IMR-90 (cell line): Measurements from ENCODE around the gene VPS8. TPM values are rescaled to one million over a fixed set of nuclear protein-coding genes. Genes with fewer than 3 reads are reported as not detected.

Experiments used
- ATAC-seq: fragments of 200-7000 bp; cut with Tn5 transposase; 2 replicates; pipeline ENCODE4 v1.9.1; 2020; ENCODE audit warnings: low read depth, mild to moderate bottlenecking, moderate library complexity
- BruUV-seq: library from RNA; stranded (reverse); fragments of 400-500 nt; replicated peaks from 2 replicates; lab custom pipeline; 2021; lab: Mats Ljungman, UMichigan
- CTCF ChIA-PET: fragments of 300-600 bp; formaldehyde crosslinking; extraction: SDS; loops from one replicate; lab custom pipeline; 2021; ENCODE audit warnings: antibody characterized with exemption; lab: Yijun Ruan, JAX
- POLR2A ChIA-PET: fragments of 300-600 bp; sonication (Branson Sonifier 250); formaldehyde crosslinking; loops from one replicate; lab custom pipeline; 2022; ENCODE audit warnings: antibody characterized with exemption; ENCODE audit not compliant: unreplicated experiment; lab: Charles Lee
- DNase-seq: peaks from one replicate; pipeline ENCODE4 v3.0.0; 2013
- H2AFZ ChIP-seq: replicated peaks from 2 replicates; pipeline ENCODE3; 2013; ENCODE audit warnings: low read length, mild to moderate bottlenecking; ENCODE audit not compliant: poor library complexity
- H2AK5ac ChIP-seq: 2 replicates; pipeline ENCODE4 v1.6.1; 2013; ENCODE audit warnings: low read depth, low read length, inconsistent platforms
- H2AK9ac ChIP-seq: replicated peaks from 2 replicates; pipeline ENCODE3; 2013; ENCODE audit warnings: mild to moderate bottlenecking, low read depth, low read length, moderate library complexity; ENCODE audit not compliant: poor library complexity
- H2BK120ac ChIP-seq: 2 replicates; pipeline ENCODE4 v1.6.1; 2013; ENCODE audit warnings: low read depth, low read length, inconsistent platforms
- H2BK15ac ChIP-seq: 3 replicates; pipeline ENCODE4 v1.6.1; 2013; ENCODE audit warnings: low read depth, low read length, inconsistent platforms
- H2BK20ac ChIP-seq: 2 replicates; pipeline ENCODE4 v1.6.1; 2013; ENCODE audit warnings: low read depth, mild to moderate bottlenecking, inconsistent platforms, low read length, moderate library complexity
- H2BK5ac ChIP-seq: 2 replicates; pipeline ENCODE4 v1.6.1; 2013; ENCODE audit warnings: mild to moderate bottlenecking, low read depth, low read length, inconsistent platforms; ENCODE audit not compliant: poor library complexity, severe bottlenecking
- H3K14ac ChIP-seq: replicated peaks from 2 replicates; pipeline ENCODE4 v1.6.1; 2013; ENCODE audit warnings: low read depth, low read length, inconsistent platforms
- H3K18ac ChIP-seq: 2 replicates; pipeline ENCODE4 v1.6.1; 2013; ENCODE audit warnings: low read depth, low read length, control low read depth
- H3K23ac ChIP-seq: 2 replicates; pipeline ENCODE4 v1.6.1; 2013; ENCODE audit warnings: low read depth, low read length, inconsistent platforms
- H3K27ac ChIP-seq: 2 replicates; pipeline ENCODE4 v1.5.1; 2013; ENCODE audit warnings: mild to moderate bottlenecking, control low read depth, low read length; ENCODE audit not compliant: insufficient read depth
- H3K27me3 ChIP-seq: 2 replicates; pipeline ENCODE4 v1.6.1; 2013; ENCODE audit warnings: low read length; ENCODE audit not compliant: control insufficient read depth, insufficient read depth
- H3K36me3 ChIP-seq: 2 replicates; pipeline ENCODE4 v1.6.1; 2013; ENCODE audit warnings: low read length, mixed read lengths; ENCODE audit not compliant: control insufficient read depth, insufficient read depth
- H3K4ac ChIP-seq: 2 replicates; pipeline ENCODE4 v1.6.1; 2013; ENCODE audit warnings: low read depth, low read length, inconsistent platforms
- H3K4me1 ChIP-seq: 2 replicates; pipeline ENCODE4 v1.6.1; 2013; ENCODE audit warnings: low read length, mixed read lengths; ENCODE audit not compliant: control insufficient read depth, insufficient read depth
- H3K4me2 ChIP-seq: 2 replicates; pipeline ENCODE4 v1.6.1; 2013; ENCODE audit warnings: low read depth, mild to moderate bottlenecking, control low read depth, low read length, moderate library complexity
- H3K4me3 ChIP-seq: 2 replicates; pipeline ENCODE4 v1.5.1; 2013; ENCODE audit warnings: low read depth, mild to moderate bottlenecking, control low read depth, low read length, moderate library complexity; ENCODE audit not compliant: insufficient read depth
- H3K56ac ChIP-seq: 2 replicates; pipeline ENCODE4 v1.6.1; 2013; ENCODE audit warnings: low read length, inconsistent platforms; ENCODE audit not compliant: insufficient read depth; ENCODE audit errors: extremely low read depth
- H3K79me1 ChIP-seq, 2 experiments: 2 replicates each; pipeline ENCODE4 v1.6.1; 2013; ENCODE audit warnings: low read length in 2 of 2, inconsistent platforms in 1 of 2, low read depth in 1 of 2
- H3K9ac ChIP-seq: 2 replicates; pipeline ENCODE4 v1.6.1; 2013; ENCODE audit warnings: low read depth, low read length, control low read depth
- H3K9me1 ChIP-seq: 2 replicates; pipeline ENCODE4 v1.6.1; 2013; ENCODE audit warnings: low read length, inconsistent platforms; ENCODE audit not compliant: insufficient read depth
- H3K9me3 ChIP-seq: 2 replicates; pipeline ENCODE4 v1.6.1; 2013; ENCODE audit warnings: low read length; ENCODE audit not compliant: control insufficient read depth, insufficient read depth
- H4K20me1 ChIP-seq: 2 replicates; pipeline ENCODE4 v1.6.1; 2013; ENCODE audit warnings: low read length, inconsistent platforms; ENCODE audit not compliant: insufficient read depth
- H4K5ac ChIP-seq: 2 replicates; pipeline ENCODE4 v1.6.1; 2013; ENCODE audit warnings: mild to moderate bottlenecking, low read depth, low read length, control low read depth
- H4K8ac ChIP-seq, 2 experiments: 2 replicates each; pipeline ENCODE4 v1.6.1; 2013; ENCODE audit warnings: low read depth in 2 of 2, low read length in 2 of 2, control low read depth in 1 of 2, inconsistent platforms in 1 of 2
- H4K91ac ChIP-seq: 2 replicates; pipeline ENCODE4 v1.6.1; 2013; ENCODE audit warnings: low read depth, low read length, inconsistent platforms; ENCODE audit not compliant: insufficient read depth
- BHLHE40 ChIP-seq: fragments of 150-350 bp; IDR thresholded peaks from 2 replicates; pipeline ENCODE4 v1.6.1; 2016; ENCODE audit warnings: mild to moderate bottlenecking, low read depth, low read length
- CEBPB ChIP-seq: IDR thresholded peaks from 2 replicates; pipeline ENCODE4 v1.6.1; 2012; ENCODE audit warnings: low read depth, low read length, improper control_type of control experiment
- CHD1 ChIP-seq: IDR thresholded peaks from 2 replicates; pipeline ENCODE4 v1.6.1; 2012; ENCODE audit warnings: low read depth, low read length, improper control_type of control experiment
- ELK1 ChIP-seq: fragments of 150-350 bp; IDR thresholded peaks from 2 replicates; pipeline ENCODE4 v1.6.1; 2016; ENCODE audit warnings: low read depth, mild to moderate bottlenecking, low read length, moderate library complexity, borderline replicate concordance
- FOS ChIP-seq: fragments of 150-350 bp; IDR thresholded peaks from 2 replicates; pipeline ENCODE4 v1.6.1; 2016; ENCODE audit warnings: low read depth, low read length
- MAFK ChIP-seq: IDR thresholded peaks from 2 replicates; pipeline ENCODE4 v1.6.1; 2012; ENCODE audit warnings: low read depth, low read length, improper control_type of control experiment
- MAZ ChIP-seq: IDR thresholded peaks from 2 replicates; pipeline ENCODE4 v1.6.1; 2012; ENCODE audit warnings: low read depth, mild to moderate bottlenecking, low read length, improper control_type of control experiment, moderate library complexity, borderline replicate concordance
- MXI1 ChIP-seq: IDR thresholded peaks from 2 replicates; pipeline ENCODE4 v1.6.1; 2012; ENCODE audit warnings: low read depth, mild to moderate bottlenecking, low read length, moderate library complexity, borderline replicate concordance
- NFE2L2 ChIP-seq: fragments of 150-350 bp; IDR thresholded peaks from 2 replicates; pipeline ENCODE4 v1.6.1; 2016; ENCODE audit warnings: low read depth, mild to moderate bottlenecking, low read length
- POLR2A ChIP-seq: IDR thresholded peaks from 2 replicates; pipeline ENCODE4 v1.6.1; 2012; ENCODE audit warnings: mild to moderate bottlenecking, low read depth, low read length
- RAD21 ChIP-seq: IDR thresholded peaks from 2 replicates; pipeline ENCODE4 v1.6.1; 2012; ENCODE audit warnings: low read length, improper control_type of control experiment
- RCOR1 ChIP-seq: IDR thresholded peaks from 2 replicates; pipeline ENCODE4 v1.6.1; 2012; ENCODE audit warnings: mild to moderate bottlenecking, low read length, improper control_type of control experiment; ENCODE audit not compliant: insufficient replicate concordance
- RFX5 ChIP-seq: IDR thresholded peaks from 2 replicates; pipeline ENCODE4 v1.8.0; 2012; ENCODE audit warnings: low read depth, mild to moderate bottlenecking, low read length, moderate library complexity
- SMC3 ChIP-seq: fragments of 150-350 bp; IDR thresholded peaks from 2 replicates; pipeline ENCODE4 v1.6.1; 2016; ENCODE audit warnings: low read depth, mild to moderate bottlenecking, antibody characterized with exemption, low read length, moderate library complexity
- USF2 ChIP-seq: fragments of 150-350 bp; IDR thresholded peaks from 2 replicates; pipeline ENCODE4 v1.6.1; 2017; ENCODE audit warnings: mild to moderate bottlenecking, antibody characterized with exemption, low read length, low read depth
- WGBS, 2 experiments: methylation state at CpG; one replicate each; pipeline versions ENCODE4 v1.1.5 to v1.1.7; 2013; ENCODE audit warnings: missing lambda C conversion rate in 2 of 2; ENCODE audit not compliant: insufficient read length in 1 of 2; ENCODE audit errors: extremely low coverage in 2 of 2; 5-methylcytosine and 5-hydroxymethylcytosine counted together
- dilution Hi-C: fragments of 300-500 bp; cut with HindIII; formaldehyde crosslinking; loops from one replicate; pipeline ENCODE4 v1.14.3; 2018; ENCODE audit warnings: low sequenced_read_pairs; ENCODE audit not compliant: unreplicated experiment
- in situ Hi-C: fragments of 300-500 bp; cut with MboI; formaldehyde crosslinking; loops from 3 replicates; pipeline ENCODE4 v1.14.3; 2019; ENCODE audit warnings: low sequenced_read_pairs, inconsistent platforms, mixed read lengths
- intact Hi-C: fragments of 100-400 bp; cut with micrococcal nuclease; formaldehyde crosslinking; loops from 2 replicates; pipeline ENCODE4 v1.10.0; 2022
- polyA plus RNA-seq, 3 experiments: library from polyadenylated mRNA; depleted of rRNA; stranded (reverse); fragments of >200 nt; gene quantifications; 2 replicates each; pipeline ENCODE4 v1.2.3, GENCODE V29; 2012; ENCODE audit warnings: low replicate concordance in 1 of 3
- total RNA-seq: library from RNA; depleted of rRNA; stranded (reverse); fragments of >200 nt; gene quantifications from 2 replicates; pipeline ENCODE4 v1.2.3, GENCODE V29; 2012
- TF ChIP-seq, protein P1 (sequence below): conservative IDR thresholded peaks from 2 replicates; pipeline ENCODE4 v1.5.1; 2012; ENCODE audit warnings: mild to moderate bottlenecking, low read depth, low read length, improper control_type of control experiment

The VPS8 gene
- total and polyA plus RNA-seq, 2 of the 4 experiments (the other 2 are of a cell fraction): 14.0 to 56.1 TPM

DNA sequence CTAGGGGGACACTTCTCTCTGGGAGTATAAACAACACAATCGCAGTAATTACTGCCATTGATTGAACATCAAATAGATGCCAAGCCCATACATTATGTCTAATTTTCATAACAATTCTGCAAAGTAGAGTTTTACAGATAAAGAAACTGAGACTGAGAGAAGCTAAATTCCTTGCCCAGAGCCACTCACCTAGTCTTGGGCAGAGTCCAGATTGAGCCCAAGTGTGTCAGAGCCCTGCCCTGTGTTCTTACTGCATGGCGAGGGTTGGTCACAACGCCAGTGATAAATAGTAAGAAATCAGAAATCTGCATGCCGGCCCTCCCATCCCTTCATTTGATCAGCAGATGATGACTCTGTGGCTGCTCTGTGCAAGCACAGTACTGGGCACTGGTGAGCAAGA, 234.6 kb downstream of the VPS8 start:
- dilution Hi-C loops: no loop called here
- no peak for ATAC-seq

More for the DNA sequence above, 234.6 kb downstream of the VPS8 start:
- TF ChIP-seq RFX5: no peak
- no peak for TF ChIP-seq FOS
- no peak for TF ChIP-seq RAD21
- no peak for TF ChIP-seq CHD1
- TF ChIP-seq MAFK: no peak
- TF ChIP-seq MXI1: no peak
- no peak for TF ChIP-seq USF2
- TF ChIP-seq ELK1: no peak
- TF ChIP-seq, protein P1, sequence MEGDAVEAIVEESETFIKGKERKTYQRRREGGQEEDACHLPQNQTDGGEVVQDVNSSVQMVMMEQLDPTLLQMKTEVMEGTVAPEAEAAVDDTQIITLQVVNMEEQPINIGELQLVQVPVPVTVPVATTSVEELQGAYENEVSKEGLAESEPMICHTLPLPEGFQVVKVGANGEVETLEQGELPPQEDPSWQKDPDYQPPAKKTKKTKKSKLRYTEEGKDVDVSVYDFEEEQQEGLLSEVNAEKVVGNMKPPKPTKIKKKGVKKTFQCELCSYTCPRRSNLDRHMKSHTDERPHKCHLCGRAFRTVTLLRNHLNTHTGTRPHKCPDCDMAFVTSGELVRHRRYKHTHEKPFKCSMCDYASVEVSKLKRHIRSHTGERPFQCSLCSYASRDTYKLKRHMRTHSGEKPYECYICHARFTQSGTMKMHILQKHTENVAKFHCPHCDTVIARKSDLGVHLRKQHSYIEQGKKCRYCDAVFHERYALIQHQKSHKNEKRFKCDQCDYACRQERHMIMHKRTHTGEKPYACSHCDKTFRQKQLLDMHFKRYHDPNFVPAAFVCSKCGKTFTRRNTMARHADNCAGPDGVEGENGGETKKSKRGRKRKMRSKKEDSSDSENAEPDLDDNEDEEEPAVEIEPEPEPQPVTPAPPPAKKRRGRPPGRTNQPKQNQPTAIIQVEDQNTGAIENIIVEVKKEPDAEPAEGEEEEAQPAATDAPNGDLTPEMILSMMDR: no peak
- no peak for TF ChIP-seq BHLHE40
- no peak for TF ChIP-seq CEBPB
- no peak for TF ChIP-seq SMC3
- TF ChIP-seq POLR2A: no peak
- TF ChIP-seq MAZ: no peak
- no peak for TF ChIP-seq NFE2L2
- no peak for TF ChIP-seq RCOR1
- Histone ChIP-seq H3K9ac (no peak overlapping the region), H3K56ac (no peak overlapping the region), H3K4ac (no peak overlapping the region), H3K9me1 (no peaks in the 10 kb centered on the region), H3K4me2 (no peak overlapping the region), H4K20me1 (no peaks in the 10 kb centered on the region), H2AK5ac (no peak overlapping the region), H4K91ac (no peak overlapping the region), H2BK20ac (no peak overlapping the region), H3K23ac (no peak overlapping the region), H2AK9ac (no peak overlapping the region), H3K79me1 (no peaks in the 10 kb centered on the region), H3K27me3 (no peaks in the 10 kb centered on the region), H3K18ac (no peak overlapping the region), H2BK120ac (no peak overlapping the region), H3K27ac (no peak overlapping the region), H2AFZ (no peak overlapping the region), H2BK15ac (no peak overlapping the region), H2BK5ac (no peak overlapping the region), H3K4me1 (no peaks in the 10 kb centered on the region), H3K4me3 (no peak overlapping the region), H3K9me3 (no peaks in the 10 kb centered on the region), H4K8ac (no peak overlapping the region), H4K5ac (no peak overlapping the region), H3K36me3 (peaks cover 16% of the 10 kb centered on the region), H3K14ac (no peak overlapping the region)
- no peak for DNase-seq
- CTCF ChIA-PET: no interaction called here
- intact Hi-C loops: no loop called here
- in situ Hi-C loops: no loop called here
- BruUV-seq: no TSS peak
- whole genome bisulfite sequencing, 2 experiments: 100% methylated on average over 1 of the region's 4 CpGs; no CpG with 5 or more reads in 1 of the 2 experiments
- POLR2A ChIA-PET: no interaction called here
